ENCODE results near the gene DNAJC17.

Gene DNAJC17

DNA sequence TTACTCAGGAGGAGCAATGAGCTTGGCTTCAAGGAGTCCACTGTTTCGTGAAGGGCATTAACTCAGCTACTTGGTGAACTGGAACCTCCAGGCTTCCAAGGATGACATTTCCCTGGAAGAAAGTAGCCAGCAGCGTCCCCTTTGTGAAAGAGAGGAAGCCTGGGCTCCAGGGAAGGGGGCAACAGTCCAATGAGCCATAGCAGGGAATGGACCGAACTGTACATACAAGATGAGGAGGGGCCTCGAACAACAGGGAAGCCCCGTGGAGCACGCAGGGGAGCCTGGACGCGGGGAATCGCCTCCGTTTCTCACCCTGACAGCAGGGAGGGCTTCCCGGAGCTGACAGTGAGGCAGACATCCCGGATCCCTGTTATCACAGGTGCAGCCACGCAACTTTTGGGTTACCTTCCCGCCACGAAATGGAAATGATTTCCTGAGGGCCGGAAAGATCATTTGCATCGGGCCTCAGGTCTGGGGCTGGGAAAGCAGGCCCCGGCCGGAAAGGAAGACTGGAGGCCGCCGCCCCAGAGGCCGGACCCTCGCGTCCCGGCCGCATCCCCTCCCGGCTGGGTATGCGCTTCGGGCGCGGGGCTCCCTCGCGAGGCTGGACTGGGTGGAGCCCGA lies 36.1 kb upstream of the DNAJC17 start:
- Mint-ChIP-seq H3K9me3 (ENCODE audit: low read depth) (no peaks in the 10 kb centered on the region), H3K4me3 (peak overlapping the region; percentile 81), H3K27me3 (peaks cover 6% of the 10 kb centered on the region), H3K4me1 (ENCODE audit: low read depth) (peaks cover 9% of the 10 kb centered on the region), H3K27ac (no peak overlapping the region), H3K36me3 (no peaks in the 10 kb centered on the region)

DNA sequence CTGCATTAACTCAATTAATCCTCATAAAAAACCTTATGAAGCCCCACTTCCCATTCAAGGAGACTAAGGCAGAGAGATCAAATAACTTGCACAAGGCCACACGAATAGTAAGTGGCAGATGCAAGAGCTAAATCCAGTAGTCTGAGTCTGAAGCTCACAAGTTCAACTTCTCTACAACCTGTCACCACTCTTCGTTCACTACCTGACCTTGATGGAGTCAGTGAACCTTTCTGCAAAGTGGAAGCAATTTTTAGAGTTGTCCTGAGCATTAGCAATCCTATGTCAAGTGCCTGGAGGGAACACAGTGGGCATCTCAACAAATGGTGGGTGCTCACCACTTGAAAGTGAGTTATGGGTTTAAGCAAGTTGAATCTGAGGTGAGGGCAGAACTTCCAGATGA lies 34.5 kb upstream of the DNAJC17 start:
- H3K4me1 Mint-ChIP-seq (ENCODE audit: low read depth): peaks cover 7% of the 10 kb centered on the region
- H3K36me3 Mint-ChIP-seq: no peaks in the 10 kb centered on the region
- no peak overlapping the region for H3K4me3 Mint-ChIP-seq
- peaks cover 6% of the 10 kb centered on the region for H3K27me3 Mint-ChIP-seq
- no peaks in the 10 kb centered on the region for H3K9me3 Mint-ChIP-seq (ENCODE audit: low read depth)
- no peak overlapping the region for H3K27ac Mint-ChIP-seq

DNA sequence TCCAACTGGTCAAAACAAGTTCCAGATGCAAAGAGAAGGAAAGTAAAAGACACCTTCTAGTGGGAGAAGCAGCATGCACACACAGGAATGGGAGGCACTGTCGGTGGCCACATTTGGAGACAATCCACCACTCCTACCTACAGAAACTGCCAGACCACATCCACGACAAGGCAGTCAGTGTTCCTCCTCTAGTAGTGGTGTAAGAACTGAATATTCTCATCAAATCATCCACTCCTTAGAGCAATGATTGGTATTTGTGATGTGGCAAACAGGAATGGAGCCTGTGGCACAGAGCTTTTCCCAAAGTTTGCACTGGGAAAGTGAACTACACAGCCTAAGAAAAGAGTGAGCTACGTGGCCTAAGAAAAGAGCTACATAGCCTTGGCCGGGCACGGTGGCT lies 31.5 kb upstream of the DNAJC17 start:
- Mint-ChIP-seq H3K27me3 (peaks cover 3% of the 10 kb centered on the region), H3K9me3 (ENCODE audit: low read depth) (no peaks in the 10 kb centered on the region), H3K4me3 (no peak overlapping the region), H3K4me1 (ENCODE audit: low read depth) (peaks cover 3% of the 10 kb centered on the region), H3K27ac (no peak overlapping the region), H3K36me3 (no peaks in the 10 kb centered on the region)

DNA sequence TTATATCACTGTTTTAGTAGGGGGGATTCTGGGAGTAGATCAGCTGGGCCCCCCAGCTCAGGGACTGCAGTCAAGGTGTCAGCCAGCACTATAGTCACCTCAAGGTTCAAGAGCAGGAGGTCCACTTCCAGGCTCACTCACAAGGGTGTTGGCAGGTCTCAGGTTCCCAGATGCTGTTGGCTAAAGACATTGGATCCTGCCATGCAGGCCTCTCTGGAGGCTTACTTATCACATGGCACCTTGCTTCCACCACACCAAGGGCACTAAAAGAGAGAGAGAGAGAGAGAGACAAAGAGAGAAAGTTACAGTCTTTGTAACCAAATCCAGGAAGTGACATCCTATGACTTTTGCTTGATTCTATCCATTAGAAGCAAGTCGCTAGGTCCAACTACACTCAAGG lies 28.7 kb upstream of the DNAJC17 start:
- Mint-ChIP-seq H3K36me3 (no peaks in the 10 kb centered on the region), H3K27ac (no peak overlapping the region), H3K27me3 (no peaks in the 10 kb centered on the region), H3K9me3 (ENCODE audit: low read depth) (no peaks in the 10 kb centered on the region), H3K4me1 (ENCODE audit: low read depth) (no peaks in the 10 kb centered on the region), H3K4me3 (no peak overlapping the region)

DNA sequence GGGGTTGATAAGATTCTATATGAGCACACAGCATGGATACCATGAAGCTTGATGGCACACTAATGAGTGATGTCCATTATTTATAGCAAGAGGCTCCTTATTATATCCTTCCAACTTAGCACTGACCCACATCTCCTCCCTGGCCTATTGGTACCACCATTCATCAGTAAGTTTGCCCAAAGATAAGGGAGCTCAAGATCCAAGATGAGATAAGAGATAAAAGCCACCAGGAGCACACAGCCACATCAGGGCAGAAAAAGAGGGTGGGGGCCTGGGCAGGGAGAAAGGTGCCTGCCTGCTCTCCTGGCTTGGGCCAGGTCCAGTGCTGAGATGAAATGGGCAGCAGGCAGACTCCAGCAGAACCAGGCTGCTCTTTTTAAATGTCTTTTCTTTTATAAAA lies 25.6 kb upstream of the DNAJC17 start:
- Mint-ChIP-seq H3K4me1 (ENCODE audit: low read depth) (no peaks in the 10 kb centered on the region), H3K9me3 (ENCODE audit: low read depth) (no peaks in the 10 kb centered on the region), H3K27ac (no peak overlapping the region), H3K36me3 (no peaks in the 10 kb centered on the region), H3K27me3 (no peaks in the 10 kb centered on the region), H3K4me3 (no peak overlapping the region)

DNA sequence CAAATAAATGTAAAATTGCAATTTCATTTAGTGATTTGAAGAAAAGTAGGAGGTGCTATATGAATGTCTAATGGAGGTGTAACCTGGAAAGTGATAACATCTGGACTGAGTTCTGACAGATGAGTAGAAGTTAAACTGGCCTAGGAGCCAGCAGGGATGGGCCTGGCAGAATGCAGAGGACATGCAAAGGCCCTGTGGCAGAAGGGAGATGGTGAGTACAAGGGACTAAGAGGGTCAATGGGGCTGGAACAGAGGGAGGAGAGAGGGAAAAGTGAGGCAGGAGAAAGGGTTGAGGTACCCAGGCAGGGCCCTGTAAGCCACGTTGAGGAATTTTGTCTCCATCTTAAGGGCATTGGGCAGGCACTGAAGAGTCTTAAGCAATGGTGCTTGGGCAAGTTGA lies 24.6 kb upstream of the DNAJC17 start:
- Mint-ChIP-seq H3K9me3 (ENCODE audit: low read depth) (no peaks in the 10 kb centered on the region), H3K4me3 (no peak overlapping the region), H3K27ac (no peak overlapping the region)

DNA sequence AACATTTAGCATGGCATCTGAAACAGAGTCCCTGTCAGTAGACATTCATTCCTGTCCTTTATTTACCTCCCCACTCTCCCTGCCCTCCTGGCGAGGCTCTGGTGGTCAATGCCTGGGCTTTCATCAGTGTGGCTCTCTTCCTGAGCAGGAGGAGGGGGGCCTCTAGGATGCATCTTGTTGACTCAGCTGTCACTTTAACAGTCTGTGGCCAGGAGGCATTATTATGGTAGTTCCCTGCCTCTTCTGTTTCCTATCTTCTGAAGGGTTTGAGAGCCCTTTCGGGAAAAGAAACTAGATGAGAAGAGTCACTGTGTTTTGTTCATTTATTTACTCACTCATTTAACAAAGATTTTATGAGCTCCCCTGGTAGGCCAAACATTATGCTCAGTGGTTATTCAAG lies 23.6 kb upstream of the DNAJC17 start:
- H3K4me3 Mint-ChIP-seq: no peak overlapping the region
- no peaks in the 10 kb centered on the region for H3K4me1 Mint-ChIP-seq (ENCODE audit: low read depth)
- no peaks in the 10 kb centered on the region for H3K27me3 Mint-ChIP-seq

More for the DNA sequence above, 24.6 kb upstream of the DNAJC17 start:
- H3K36me3 Mint-ChIP-seq: no peaks in the 10 kb centered on the region
- no peaks in the 10 kb centered on the region for H3K27me3 Mint-ChIP-seq
- H3K4me1 Mint-ChIP-seq (ENCODE audit: low read depth): no peaks in the 10 kb centered on the region

DNA sequence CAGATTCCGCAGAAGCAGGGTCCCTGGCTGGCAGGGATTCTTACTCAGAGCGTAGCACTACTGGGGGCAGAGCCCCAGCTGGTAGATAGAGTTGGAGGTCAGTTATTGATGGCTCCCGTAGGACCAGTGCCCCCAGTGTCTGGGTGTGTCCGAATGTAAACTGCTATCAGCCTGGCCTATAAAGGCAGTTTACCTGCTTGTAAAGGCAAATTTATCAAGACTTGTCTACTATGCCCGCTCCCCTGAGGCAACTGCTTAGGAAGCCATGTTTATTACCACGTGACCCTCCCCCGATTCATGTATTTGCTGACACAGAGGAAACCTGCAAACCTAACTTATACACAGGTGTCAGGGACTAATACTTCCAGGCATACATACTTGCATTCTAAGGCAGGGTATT lies 21.8 kb upstream of the DNAJC17 start:
- H3K4me1 Mint-ChIP-seq (ENCODE audit: low read depth): no peaks in the 10 kb centered on the region
- no peak overlapping the region for H3K27ac Mint-ChIP-seq
- H3K27me3 Mint-ChIP-seq: no peaks in the 10 kb centered on the region
- no peaks in the 10 kb centered on the region for H3K9me3 Mint-ChIP-seq (ENCODE audit: low read depth)
- H3K36me3 Mint-ChIP-seq: no peaks in the 10 kb centered on the region
- no peak overlapping the region for H3K4me3 Mint-ChIP-seq

More for the DNA sequence above, 23.6 kb upstream of the DNAJC17 start:
- H3K9me3 Mint-ChIP-seq (ENCODE audit: low read depth): no peaks in the 10 kb centered on the region
- H3K27ac Mint-ChIP-seq: no peak overlapping the region
- no peaks in the 10 kb centered on the region for H3K36me3 Mint-ChIP-seq

DNA sequence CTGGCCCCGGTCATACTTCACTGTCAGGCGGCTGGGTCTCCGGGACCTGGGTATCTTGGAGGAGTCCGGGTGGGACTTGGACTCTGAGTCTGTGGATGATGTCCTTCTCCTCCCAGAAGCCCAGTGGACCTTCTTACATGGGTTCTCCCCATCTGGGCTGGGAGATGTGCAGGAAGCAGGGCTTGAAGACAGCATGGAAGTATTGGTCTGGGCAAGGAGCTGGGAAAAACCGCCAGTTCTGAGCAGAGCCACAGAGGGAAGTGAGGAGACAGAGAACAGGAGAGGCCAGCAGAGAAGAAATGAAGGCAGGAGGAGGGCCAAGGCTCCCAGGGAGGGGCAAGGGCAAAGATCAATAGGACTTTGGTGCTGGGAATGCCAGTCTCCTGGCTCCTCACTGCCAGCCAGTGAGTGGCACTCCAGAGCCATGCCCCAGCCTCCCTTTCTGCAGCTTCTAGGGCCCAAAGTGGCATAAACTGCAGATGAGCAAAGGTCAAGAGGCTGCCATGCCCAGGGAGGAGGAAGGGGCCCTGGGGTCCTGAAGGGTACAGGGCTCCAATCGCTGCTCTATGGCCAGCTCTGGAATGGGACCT lies 21.3 kb upstream of the DNAJC17 start, which contains the start of gene PPP1R14D:
TSS of gene PPP1R14D (minus strand) at position 262 of the 590 bp plus-strand sequence. CDS start at position 195, 67 bp downstream.
- Mint-ChIP-seq H3K4me3 (no peak within 1 kb of the TSS), H3K27ac (no peak within 1 kb of the TSS), H3K9me3 (ENCODE audit: low read depth) (no peaks in the 10 kb centered on the region), H3K36me3 (no peaks in the 10 kb centered on the region), H3K4me1 (ENCODE audit: low read depth) (no peaks in the 10 kb centered on the region), H3K27me3 (no peaks in the 10 kb centered on the region)

DNA sequence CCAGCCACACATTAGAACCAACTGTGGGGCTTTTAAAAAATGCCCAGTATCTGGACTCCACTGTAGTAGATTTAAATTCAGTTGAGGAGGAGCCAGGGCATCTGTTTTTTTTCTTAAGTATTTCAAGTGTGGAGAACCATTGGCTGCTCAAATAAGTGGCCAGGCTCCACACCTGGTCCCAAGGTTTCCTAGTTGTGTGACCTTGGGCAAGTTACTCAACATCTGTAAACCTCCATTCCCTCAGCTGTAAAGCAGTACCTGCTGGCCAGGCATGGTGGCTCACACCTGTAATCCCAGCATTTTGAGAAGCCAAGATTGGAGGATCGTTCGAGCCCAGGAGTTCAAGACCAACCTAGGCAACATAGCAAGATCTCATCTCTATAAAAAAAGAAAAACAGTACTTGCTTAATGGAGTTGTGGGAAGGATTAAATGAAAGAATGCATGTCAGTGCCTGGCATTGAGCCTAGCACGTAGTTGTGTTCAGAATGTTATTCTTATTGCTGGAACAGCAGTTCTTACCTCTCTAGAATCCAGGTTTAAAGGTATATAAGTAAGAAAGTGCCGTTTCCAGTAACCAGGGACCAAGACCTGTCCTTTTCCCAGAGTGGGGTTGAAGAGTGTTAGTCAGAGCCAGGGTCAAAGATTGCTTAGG lies 19.3 kb upstream of the DNAJC17 start:
- Mint-ChIP-seq H3K4me1 (ENCODE audit: low read depth) (no peaks in the 10 kb centered on the region), H3K4me3 (no peak overlapping the region), H3K27me3 (no peaks in the 10 kb centered on the region), H3K27ac (no peak overlapping the region), H3K9me3 (ENCODE audit: low read depth) (no peaks in the 10 kb centered on the region), H3K36me3 (no peaks in the 10 kb centered on the region)

DNA sequence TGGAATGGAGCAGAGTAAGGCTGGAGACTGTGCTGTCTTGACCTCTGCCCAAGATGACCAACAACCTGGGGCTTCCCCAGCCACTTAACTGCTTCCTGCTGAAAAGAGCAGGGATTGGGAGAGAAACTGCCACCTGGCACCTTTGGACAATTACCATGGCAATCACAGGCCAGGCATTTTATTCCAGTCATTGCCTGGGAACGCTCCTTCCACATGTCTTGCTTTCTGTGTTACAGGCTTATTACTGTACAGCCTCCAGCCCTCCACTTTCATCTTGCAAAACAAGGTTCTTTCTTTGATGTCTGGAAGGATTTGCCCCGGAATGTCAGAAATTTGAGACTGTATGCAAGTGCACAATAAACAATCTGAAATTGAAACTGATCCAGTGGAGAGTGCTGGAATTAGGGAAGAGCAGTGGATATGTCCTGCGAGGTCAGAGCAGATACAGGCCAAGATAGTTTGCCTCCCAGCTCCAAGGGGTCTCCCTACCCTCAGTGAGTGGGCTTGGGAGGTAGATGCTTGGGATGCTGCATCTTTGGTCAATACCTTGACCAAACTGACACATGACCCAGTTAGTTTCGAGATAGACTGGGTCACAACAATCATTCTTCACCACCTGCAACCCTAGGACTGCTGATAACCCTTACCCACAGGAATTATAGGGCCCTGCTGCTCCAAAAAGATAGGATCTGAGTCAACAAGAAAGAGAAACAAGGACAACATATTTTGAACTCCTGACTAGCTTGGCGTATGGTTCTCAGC lies 18.6 kb upstream of the DNAJC17 start:
- Mint-ChIP-seq H3K4me1 (ENCODE audit: low read depth) (no peaks in the 10 kb centered on the region), H3K36me3 (no peaks in the 10 kb centered on the region), H3K27ac (no peak overlapping the region), H3K27me3 (no peaks in the 10 kb centered on the region), H3K4me3 (no peak overlapping the region), H3K9me3 (ENCODE audit: low read depth) (no peaks in the 10 kb centered on the region)

DNA sequence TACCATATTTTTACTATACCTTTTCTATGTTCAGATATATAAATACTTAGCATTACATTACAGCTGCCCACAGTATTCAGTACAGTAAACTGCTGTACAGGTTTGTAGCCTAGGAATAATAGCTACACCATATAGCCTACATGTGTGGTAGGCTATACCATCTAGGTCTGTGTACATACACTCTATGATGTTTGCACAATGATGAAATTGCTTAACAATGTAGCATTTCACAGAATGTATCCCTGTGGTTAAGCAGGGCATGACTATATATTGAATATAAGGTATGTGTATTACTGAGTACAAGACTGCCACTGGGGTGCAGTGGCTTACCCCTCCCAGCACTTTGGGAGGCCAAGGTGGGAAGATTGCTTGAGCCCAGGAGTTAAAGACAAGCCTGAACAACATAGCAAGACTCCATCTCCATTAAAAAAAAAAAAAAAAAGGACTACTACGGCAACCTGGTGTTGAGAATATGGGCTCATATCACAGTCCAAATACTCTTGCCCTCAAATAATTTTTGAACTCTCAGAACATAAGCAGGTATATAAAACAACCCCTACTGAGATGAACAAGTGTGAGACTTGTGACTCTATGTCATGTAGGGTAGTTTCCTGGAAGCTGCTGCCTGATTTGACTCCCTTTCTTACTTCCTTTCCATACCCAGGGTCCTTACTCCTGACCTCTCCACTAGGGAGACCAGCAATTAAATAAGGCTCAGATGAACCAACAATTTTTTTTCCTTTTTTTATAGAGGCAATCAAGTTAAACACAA lies 16.5 kb upstream of the DNAJC17 start:
- H3K4me1 Mint-ChIP-seq (ENCODE audit: low read depth): no peaks in the 10 kb centered on the region
- H3K36me3 Mint-ChIP-seq: no peaks in the 10 kb centered on the region
- H3K27ac Mint-ChIP-seq: peak overlapping the region; percentile 6
- H3K27me3 Mint-ChIP-seq: no peaks in the 10 kb centered on the region
- no peaks in the 10 kb centered on the region for H3K9me3 Mint-ChIP-seq (ENCODE audit: low read depth)
- H3K4me3 Mint-ChIP-seq: no peak overlapping the region

DNA sequence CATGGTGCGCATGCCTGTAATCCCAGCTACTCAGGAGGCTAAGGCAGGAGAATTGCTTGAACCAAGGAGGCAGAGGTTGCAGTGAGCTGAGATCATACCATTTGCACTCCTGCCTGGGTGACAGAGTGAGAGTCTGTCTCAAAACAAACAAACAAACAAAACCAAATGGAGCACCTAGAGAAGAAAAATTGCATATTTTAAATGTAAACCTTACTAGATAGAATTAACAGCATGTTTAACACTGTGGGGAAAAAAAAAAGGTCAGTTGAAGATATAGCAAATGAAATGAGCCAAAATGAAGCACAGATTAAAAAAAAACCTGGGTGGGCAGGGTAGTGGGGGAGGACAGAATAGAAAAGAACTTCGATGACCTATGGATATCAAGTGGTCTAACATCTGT lies 13.9 kb upstream of the DNAJC17 start:
- no peaks in the 10 kb centered on the region for H3K36me3 Mint-ChIP-seq
- H3K4me3 Mint-ChIP-seq: no peak overlapping the region
- no peak overlapping the region for H3K27ac Mint-ChIP-seq
- H3K9me3 Mint-ChIP-seq (ENCODE audit: low read depth): no peaks in the 10 kb centered on the region
- no peaks in the 10 kb centered on the region for H3K4me1 Mint-ChIP-seq (ENCODE audit: low read depth)
- no peaks in the 10 kb centered on the region for H3K27me3 Mint-ChIP-seq

DNA sequence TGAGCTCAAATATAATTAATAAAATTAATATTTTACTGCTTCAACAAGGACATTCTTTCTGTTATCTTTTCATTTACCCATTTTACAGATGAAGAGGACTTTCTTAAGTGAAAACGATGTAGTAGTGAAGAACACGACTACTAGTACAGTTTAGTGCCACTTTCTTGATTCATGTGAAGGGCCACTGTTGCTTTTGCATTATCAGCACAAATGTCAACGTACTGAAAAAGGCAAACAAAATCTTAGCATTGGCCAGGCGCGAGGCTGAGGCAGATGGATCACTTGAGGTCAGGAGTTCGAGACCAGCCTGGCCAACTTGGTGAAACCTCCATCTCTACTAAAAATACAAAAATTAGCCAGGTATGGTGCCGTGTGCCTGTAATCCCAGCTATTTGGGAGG lies 11.8 kb upstream of the DNAJC17 start:
- Mint-ChIP-seq H3K36me3 (peaks cover 8% of the 10 kb centered on the region), H3K27me3 (no peaks in the 10 kb centered on the region), H3K27ac (no peak overlapping the region), H3K4me3 (no peak overlapping the region), H3K9me3 (ENCODE audit: low read depth) (no peaks in the 10 kb centered on the region), H3K4me1 (ENCODE audit: low read depth) (no peaks in the 10 kb centered on the region)

Measured in activated naive CD8-positive, alpha-beta T cell (primary cell).